Measurements from ENCODE around the gene INTU.
"Not testable (repeated sequence)": the region's sequence is repeated elsewhere in the genome, so short reads cannot be mapped to it uniquely, and the experiment has no call there.

The INTU gene

GRCh38 chr4:127632420-127633403 is at the start of gene INTU:
INTU (plus strand) TSS chr4:127632957; CDS start chr4:127633035, 78 bp downstream.
- DNase-seq (ENCODE audit: low read depth, low spot score): peak; percentile 82

- not testable (repeated sequence) for DNase-seq (ENCODE audit: low read depth, low spot score)
Measured at GRCh38 chr4:127586496-127586895, 46.3 kb upstream of the INTU start.

- DNase-seq (ENCODE audit: low read depth, low spot score): peak; percentile 12
Measured at GRCh38 chr4:127586922-127587571, 45.7 kb upstream of the INTU start.

GRCh38 chr4:127589153-127589552 is 43.6 kb upstream of the INTU start:
- DNase-seq (ENCODE audit: low read depth, low spot score): not testable (repeated sequence)

GRCh38 chr4:127598656-127599055 is 34.1 kb upstream of the INTU start:
- DNase-seq (ENCODE audit: low read depth, low spot score): no peak

GRCh38 chr4:127601029-127601428 is 31.7 kb upstream of the INTU start:
- DNase-seq (ENCODE audit: low read depth, low spot score): no peak

- DNase-seq (ENCODE audit: low read depth, low spot score): no peak
Measured at GRCh38 chr4:127604949-127605709, 27.6 kb upstream of the INTU start.

GRCh38 chr4:127606823-127607222 is 25.9 kb upstream of the INTU start:
- DNase-seq (ENCODE audit: low read depth, low spot score): no peak

- DNase-seq (ENCODE audit: low read depth, low spot score): no peak
Measured at GRCh38 chr4:127609484-127609883, 23.3 kb upstream of the INTU start.

GRCh38 chr4:127610488-127610887 is 22.3 kb upstream of the INTU start:
- no peak for DNase-seq (ENCODE audit: low read depth, low spot score)

- no peak for DNase-seq (ENCODE audit: low read depth, low spot score)
Measured at GRCh38 chr4:127616898-127617297, 15.9 kb upstream of the INTU start.

GRCh38 chr4:127618427-127618826 is 14.3 kb upstream of the INTU start:
- DNase-seq (ENCODE audit: low read depth, low spot score): no peak

- DNase-seq (ENCODE audit: low read depth, low spot score): no peak
Measured at GRCh38 chr4:127622621-127622920, 10.2 kb upstream of the INTU start.

GRCh38 chr4:127622921-127623796 is 9.6 kb upstream of the INTU start:
- no peak for DNase-seq (ENCODE audit: low read depth, low spot score)

- no peak for DNase-seq (ENCODE audit: low read depth, low spot score)
Measured at GRCh38 chr4:127623797-127624083, 9.0 kb upstream of the INTU start.

GRCh38 chr4:127624173-127624572 is 8.6 kb upstream of the INTU start:
- DNase-seq (ENCODE audit: low read depth, low spot score): no peak

- DNase-seq (ENCODE audit: low read depth, low spot score): no peak
Measured at GRCh38 chr4:127629371-127629770, 3.4 kb upstream of the INTU start.

- DNase-seq (ENCODE audit: low read depth, low spot score): no peak
Measured at GRCh38 chr4:127630152-127630551, 2.6 kb upstream of the INTU start.

- no peak for DNase-seq (ENCODE audit: low read depth, low spot score)
Measured at GRCh38 chr4:127631420-127631819, 1.3 kb upstream of the INTU start.

GRCh38 chr4:127634181-127634580 is 1.4 kb downstream of the INTU start:
- no peak for DNase-seq (ENCODE audit: low read depth, low spot score)

- no peak for DNase-seq (ENCODE audit: low read depth, low spot score)
Measured at GRCh38 chr4:127641524-127641923, 8.8 kb downstream of the INTU start.
